ENCODE data around the gene KCNIP1.

- TF ChIP-seq CEBPB (IDR thresholded peaks at IDR 0.05) (no peak), FOXM1 (IDR thresholded peaks at IDR 0.05; ENCODE audit: borderline replicate concordance, low read depth) (no peak), EGR1 (IDR thresholded peaks at IDR 0.05) (no peak), REST (IDR thresholded peaks at IDR 0.05; ENCODE audit: low read depth) (no peak)
Observed at GRCh38 chr5:170534177-170534576, 30.4 kb downstream of the KCNIP1 start.

Data from Ishikawa (cell line).